Measurements from ENCODE around the gene CHCHD4.

Gene CHCHD4

DNA sequence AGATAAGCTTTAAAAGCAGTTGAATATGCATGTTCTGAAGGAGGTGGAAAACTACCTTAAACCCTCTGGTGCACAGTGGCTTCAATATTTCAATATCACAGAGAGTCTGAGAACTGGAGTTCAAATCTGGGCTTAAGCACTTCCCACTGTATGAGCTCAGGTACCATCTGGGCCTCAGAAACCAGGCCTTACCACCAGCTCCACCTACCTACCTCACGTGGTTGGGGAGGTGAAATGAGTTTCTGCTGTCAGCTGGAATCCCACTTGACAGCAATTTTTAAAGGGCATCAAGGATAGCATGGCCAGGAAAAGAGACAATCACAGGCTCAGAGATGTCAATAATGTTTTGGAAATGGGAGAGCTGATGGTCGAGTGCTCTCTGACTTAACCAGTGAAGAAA lies 5.0 kb downstream of the CHCHD4 start:
- TF ChIP-seq POLR2AphosphoS5 (IDR thresholded peaks at IDR 0.05; ENCODE audit: low read depth, low read length) (no peak), TAF1 (IDR thresholded peaks at IDR 0.05; ENCODE audit: borderline replicate concordance, insufficient read depth, low read length) (no peak), SIN3A (IDR thresholded peaks at IDR 0.05; ENCODE audit: borderline replicate concordance, insufficient read depth, low read length) (no peak), FOXP2 (optimal IDR thresholded peaks at IDR 0.05; ENCODE audit: borderline replicate concordance, extremely low read depth, extremely low read length, insufficient read depth) (no peak)
- TF ChIP-seq, protein P1, sequence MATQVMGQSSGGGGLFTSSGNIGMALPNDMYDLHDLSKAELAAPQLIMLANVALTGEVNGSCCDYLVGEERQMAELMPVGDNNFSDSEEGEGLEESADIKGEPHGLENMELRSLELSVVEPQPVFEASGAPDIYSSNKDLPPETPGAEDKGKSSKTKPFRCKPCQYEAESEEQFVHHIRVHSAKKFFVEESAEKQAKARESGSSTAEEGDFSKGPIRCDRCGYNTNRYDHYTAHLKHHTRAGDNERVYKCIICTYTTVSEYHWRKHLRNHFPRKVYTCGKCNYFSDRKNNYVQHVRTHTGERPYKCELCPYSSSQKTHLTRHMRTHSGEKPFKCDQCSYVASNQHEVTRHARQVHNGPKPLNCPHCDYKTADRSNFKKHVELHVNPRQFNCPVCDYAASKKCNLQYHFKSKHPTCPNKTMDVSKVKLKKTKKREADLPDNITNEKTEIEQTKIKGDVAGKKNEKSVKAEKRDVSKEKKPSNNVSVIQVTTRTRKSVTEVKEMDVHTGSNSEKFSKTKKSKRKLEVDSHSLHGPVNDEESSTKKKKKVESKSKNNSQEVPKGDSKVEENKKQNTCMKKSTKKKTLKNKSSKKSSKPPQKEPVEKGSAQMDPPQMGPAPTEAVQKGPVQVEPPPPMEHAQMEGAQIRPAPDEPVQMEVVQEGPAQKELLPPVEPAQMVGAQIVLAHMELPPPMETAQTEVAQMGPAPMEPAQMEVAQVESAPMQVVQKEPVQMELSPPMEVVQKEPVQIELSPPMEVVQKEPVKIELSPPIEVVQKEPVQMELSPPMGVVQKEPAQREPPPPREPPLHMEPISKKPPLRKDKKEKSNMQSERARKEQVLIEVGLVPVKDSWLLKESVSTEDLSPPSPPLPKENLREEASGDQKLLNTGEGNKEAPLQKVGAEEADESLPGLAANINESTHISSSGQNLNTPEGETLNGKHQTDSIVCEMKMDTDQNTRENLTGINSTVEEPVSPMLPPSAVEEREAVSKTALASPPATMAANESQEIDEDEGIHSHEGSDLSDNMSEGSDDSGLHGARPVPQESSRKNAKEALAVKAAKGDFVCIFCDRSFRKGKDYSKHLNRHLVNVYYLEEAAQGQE (IDR thresholded peaks at IDR 0.05; ENCODE audit: insufficient read depth in 1 of 2, low read depth in 2 of 2, low read length in 2 of 2): no peak

- no peak for TF ChIP-seq FOXP2 (optimal IDR thresholded peaks at IDR 0.05; ENCODE audit: borderline replicate concordance, extremely low read depth, extremely low read length, insufficient read depth)
- TF ChIP-seq, protein P1 (IDR thresholded peaks at IDR 0.05; ENCODE audit: insufficient read depth in 1 of 2, low read depth in 2 of 2, low read length in 2 of 2): no peak
- no peak for TF ChIP-seq TAF1 (IDR thresholded peaks at IDR 0.05; ENCODE audit: borderline replicate concordance, insufficient read depth, low read length)
- TF ChIP-seq POLR2AphosphoS5 (IDR thresholded peaks at IDR 0.05; ENCODE audit: low read depth, low read length): no peak
- no peak for TF ChIP-seq SIN3A (IDR thresholded peaks at IDR 0.05; ENCODE audit: borderline replicate concordance, insufficient read depth, low read length)
Observed at GRCh38 chr3:14118400-14119381, 6.0 kb downstream of the CHCHD4 start.

DNA sequence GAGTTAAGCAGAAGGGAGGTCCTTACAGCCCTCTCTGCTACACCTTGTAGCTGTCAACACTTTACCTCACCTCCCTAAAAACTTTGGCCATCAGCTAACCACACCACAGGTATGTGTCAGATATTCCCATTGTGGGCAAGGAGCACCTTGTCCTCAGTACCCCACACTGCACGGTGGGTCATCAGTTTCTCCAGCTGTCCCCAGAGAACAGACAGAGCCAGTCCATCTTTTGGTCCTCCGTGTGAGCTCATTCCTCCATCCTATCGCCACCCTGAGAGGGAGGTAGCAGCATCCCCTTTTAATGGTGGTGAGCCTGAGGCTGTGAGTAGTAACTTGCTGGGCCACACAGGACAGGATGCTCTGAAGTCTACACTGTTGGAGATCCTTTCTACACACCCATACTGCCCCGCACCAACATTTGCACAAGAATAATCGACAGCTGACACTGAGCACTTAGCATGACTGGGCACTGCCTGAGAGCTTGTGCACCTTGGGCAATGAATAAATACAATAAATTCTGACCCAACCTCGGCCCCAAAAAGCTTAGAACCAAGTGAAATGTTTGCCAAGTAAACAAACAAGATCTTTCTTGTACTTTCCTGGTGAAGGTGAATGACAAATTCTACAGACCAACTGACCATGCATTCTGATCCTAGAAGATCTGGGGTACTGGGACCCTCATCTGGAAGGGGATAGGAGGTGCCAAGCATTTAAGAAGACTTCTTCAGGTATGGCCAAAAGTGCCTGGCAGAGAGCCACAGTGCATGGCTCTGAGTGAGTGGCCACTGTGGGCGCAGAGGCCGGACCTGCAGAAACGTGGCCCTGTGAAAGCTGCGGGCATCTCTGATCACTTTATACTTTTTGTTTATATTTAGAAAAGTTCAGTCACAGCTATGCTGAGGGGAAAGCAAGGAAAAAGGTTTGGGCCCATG lies 6.9 kb downstream of the CHCHD4 start:
- TF ChIP-seq, protein P1 (IDR thresholded peaks at IDR 0.05; ENCODE audit: insufficient read depth in 1 of 2, low read depth in 2 of 2, low read length in 2 of 2): no peak
- TF ChIP-seq FOXP2 (optimal IDR thresholded peaks at IDR 0.05; ENCODE audit: borderline replicate concordance, extremely low read depth, extremely low read length, insufficient read depth) (no peak), TAF1 (IDR thresholded peaks at IDR 0.05; ENCODE audit: borderline replicate concordance, insufficient read depth, low read length) (no peak), POLR2AphosphoS5 (IDR thresholded peaks at IDR 0.05; ENCODE audit: low read depth, low read length) (no peak), SIN3A (IDR thresholded peaks at IDR 0.05; ENCODE audit: borderline replicate concordance, insufficient read depth, low read length) (no peak)

GRCh38 chr3:14113965-14114635 lies 10.6 kb downstream of the CHCHD4 start:
- no peak for TF ChIP-seq TAF1 (IDR thresholded peaks at IDR 0.05; ENCODE audit: borderline replicate concordance, insufficient read depth, low read length)
- TF ChIP-seq, protein P1 (IDR thresholded peaks at IDR 0.05; ENCODE audit: insufficient read depth in 1 of 2, low read depth in 2 of 2, low read length in 2 of 2): no peak
- TF ChIP-seq FOXP2 (optimal IDR thresholded peaks at IDR 0.05; ENCODE audit: borderline replicate concordance, extremely low read depth, extremely low read length, insufficient read depth): no peak
- no peak for TF ChIP-seq POLR2AphosphoS5 (IDR thresholded peaks at IDR 0.05; ENCODE audit: low read depth, low read length)
- TF ChIP-seq SIN3A (IDR thresholded peaks at IDR 0.05; ENCODE audit: borderline replicate concordance, insufficient read depth, low read length): no peak

Measured in PFSK-1 (cell line).